Endothelial cell of umbilical vein (primary cell): Measurements from ENCODE around the gene L2HGDH. TPM values are rescaled to one million over a fixed set of nuclear protein-coding genes. Genes with fewer than 3 reads are reported as not detected.

Experiments
- BruUV-seq: library from RNA; stranded (reverse); fragments of 400-500 nt; replicated peaks from 2 replicates; lab custom pipeline; 2021; lab: Mats Ljungman, UMichigan
- CTCF ChIA-PET: fragments of 300-600, 350-600 bp; sonication (Branson Sonifier 250); formaldehyde crosslinking; loops from one replicate; lab custom pipeline; 2021; ENCODE audit warnings: antibody characterized with exemption, inconsistent platforms; lab: Charles Lee
- POLR2A ChIA-PET: fragments of 300-600, 350-600 bp; sonication (Branson Sonifier 250); formaldehyde crosslinking; loops from one replicate; lab custom pipeline; 2021; ENCODE audit warnings: antibody characterized with exemption, inconsistent platforms; lab: Charles Lee
- DNase-seq: peaks from one replicate; pipeline ENCODE4 v3.0.0-alpha.2; 2011; ENCODE audit warnings: low read depth, low spot score
- FAIRE-seq: peaks from 2 replicates; lab custom pipeline; 2011; peaks lifted over from hg19 to GRCh38; lab: Jason Lieb, UNC
- H2AFZ ChIP-seq: 2 replicates; pipeline ENCODE4 v1.6.0; 2012; ENCODE audit warnings: low read depth, low read length, control low read depth, inconsistent platforms
- H3K27ac ChIP-seq: 2 replicates; pipeline ENCODE4 v1.5.1; 2011; ENCODE audit warnings: low read depth, mild to moderate bottlenecking, control low read depth, low read length, moderate library complexity; ENCODE audit not compliant: insufficient read depth
- H3K27me3 ChIP-seq, 2 experiments: 2 replicates each; pipeline versions ENCODE4 v1.6.0 to v1.6.1; 2011; ENCODE audit warnings: low read length in 2 of 2, mixed read lengths in 1 of 2; ENCODE audit not compliant: control insufficient read depth in 2 of 2, insufficient read depth in 2 of 2
- H3K36me3 ChIP-seq, 2 experiments: 2 replicates in 1 of 2; 3 replicates in 1 of 2; pipeline ENCODE4 v1.5.1; 2011; ENCODE audit warnings: low read length in 2 of 2, mild to moderate bottlenecking in 1 of 2, moderate library complexity in 1 of 2; ENCODE audit not compliant: control insufficient read depth in 2 of 2, insufficient read depth in 2 of 2; ENCODE audit errors: extremely low read depth in 1 of 2
- H3K4me1 ChIP-seq: 3 replicates; pipeline ENCODE4 v1.5.1; 2011; ENCODE audit warnings: mild to moderate bottlenecking, low read length; ENCODE audit not compliant: control insufficient read depth, insufficient read depth; ENCODE audit errors: extremely low read depth
- H3K4me2 ChIP-seq: 2 replicates; pipeline ENCODE4 v1.6.1; 2011; ENCODE audit warnings: low read length, control low read depth, mixed read lengths; ENCODE audit not compliant: insufficient read depth
- H3K4me3 ChIP-seq, 3 experiments: fragments of 200-600 bp in 1 of 3; sonication (generic), shearing (Covaris generic) in 1 of 3; replicated peaks in 1 of 3; 2 replicates each; pipeline ENCODE4 v1.5.1; 2011 to 2016; ENCODE audit warnings: control low read depth in 3 of 3, low read length in 3 of 3, mild to moderate bottlenecking in 2 of 3, inconsistent platforms in 1 of 3, low read depth in 1 of 3, moderate library complexity in 1 of 3; ENCODE audit not compliant: insufficient read depth in 1 of 3
- H3K79me2 ChIP-seq: 2 replicates; pipeline ENCODE4 v1.6.0; 2012; ENCODE audit warnings: low read length, inconsistent platforms; ENCODE audit not compliant: control insufficient read depth, insufficient read depth
- H3K9ac ChIP-seq: replicated peaks from 2 replicates; pipeline ENCODE3; 2011; ENCODE audit warnings: low read length, control low read depth; ENCODE audit not compliant: insufficient read depth; ENCODE audit errors: extremely low read depth
- H3K9me1 ChIP-seq: replicated peaks from 3 replicates; pipeline ENCODE4 v1.6.0; 2011; ENCODE audit warnings: mild to moderate bottlenecking, low read length; ENCODE audit not compliant: control insufficient read depth, insufficient read depth; ENCODE audit errors: extremely low read depth
- H3K9me3 ChIP-seq: replicated peaks from 2 replicates; pipeline ENCODE4 v1.5.1; 2012; ENCODE audit warnings: low read length, inconsistent platforms; ENCODE audit not compliant: control insufficient read depth, insufficient read depth
- H4K20me1 ChIP-seq: replicated peaks from 2 replicates; pipeline ENCODE3; 2011; ENCODE audit warnings: mild to moderate bottlenecking, low read length; ENCODE audit not compliant: control insufficient read depth, insufficient read depth; ENCODE audit errors: extremely low read depth
- GATA2 ChIP-seq: IDR thresholded peaks from 2 replicates; pipeline ENCODE4 v1.7.0; 2011; ENCODE audit warnings: low read depth, mild to moderate bottlenecking, moderate library complexity, mixed read lengths, low read length; ENCODE audit not compliant: insufficient read length, insufficient read depth
- POLR2AphosphoS5 ChIP-seq: IDR thresholded peaks from 2 replicates; pipeline ENCODE4 v1.6.1; 2012; ENCODE audit warnings: low read depth, mild to moderate bottlenecking, control low read depth, low read length, moderate library complexity; ENCODE audit not compliant: insufficient read depth
- dilution Hi-C: fragments of 300-500 bp; cut with MboI; formaldehyde crosslinking; loops from one replicate; pipeline ENCODE4 v1.15.0; 2019; ENCODE audit warnings: low sequenced_read_pairs; ENCODE audit not compliant: extremely low pct_ligation_motif_present
- intact Hi-C: fragments of 100-400 bp; cut with micrococcal nuclease; formaldehyde crosslinking; loops from one replicate; pipeline ENCODE4 v1.10.0; 2022
- polyA plus RNA-seq, 4 experiments: library from polyadenylated mRNA; depleted of rRNA in 3 of 4; stranded (reverse) in 3 of 4; unstranded in 1 of 4; fragments of >200 nt; gene quantifications; 2 replicates each; pipeline versions ENCODE4 v1.2.1 to v1.2.3, GENCODE V29; 2011 to 2012; ENCODE audit warnings: missing spikeins in 1 of 4
- total RNA-seq: library from RNA; stranded (reverse); gene quantifications from 2 replicates; pipeline ENCODE4 v1.2.3, GENCODE V29; 2021
- TF ChIP-seq, protein P1 (sequence below), 2 donors: IDR thresholded peaks; 1 replicate in 1 of 2; 2 replicates in 1 of 2; pipeline ENCODE4 v1.5.1; 2011; ENCODE audit warnings: low read length in 2 of 2, mild to moderate bottlenecking in 2 of 2, moderate library complexity in 2 of 2, control low read depth in 1 of 2, inconsistent platforms in 1 of 2, low read depth in 1 of 2; ENCODE audit not compliant: insufficient read depth in 1 of 2; ENCODE audit errors: extremely low read depth in 1 of 2

Gene L2HGDH
- total and polyA plus RNA-seq, 2 donors (not counting 3 experiments of a cell fraction or from before 2014, with no cell fraction given), result 2.5 to 5.3 TPM

DNA sequence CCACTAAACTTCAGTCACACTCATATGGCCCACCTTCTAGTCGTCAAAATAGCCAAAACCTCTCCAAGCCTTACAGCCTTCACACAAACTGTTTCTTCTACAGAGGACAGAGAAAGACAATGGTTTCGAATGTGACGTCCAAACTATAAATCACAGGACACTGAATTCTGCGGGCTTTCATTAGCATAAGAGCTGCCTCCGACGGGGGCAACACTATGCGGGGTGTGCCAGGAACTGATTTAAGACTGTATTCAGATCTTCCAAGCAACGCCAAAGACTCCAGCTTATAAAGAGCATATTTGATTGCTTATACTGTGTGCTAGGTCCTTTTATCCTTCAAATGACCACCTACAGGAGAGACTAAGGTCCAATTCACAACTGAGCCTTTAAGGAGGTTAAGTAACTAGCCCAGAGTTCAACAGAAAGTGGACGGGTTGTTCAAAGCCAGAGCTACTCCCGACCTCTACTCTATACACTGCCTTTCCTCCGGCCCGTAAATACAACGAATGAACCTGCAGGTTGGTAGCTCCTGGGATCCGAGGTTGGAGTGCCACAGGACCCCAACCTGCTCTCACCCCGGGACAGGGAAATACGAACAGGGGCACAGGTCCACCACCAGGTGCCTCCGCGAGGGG, 575 bp downstream of the L2HGDH start:
- peak; percentile 8 for DNase-seq
- dilution Hi-C loops, result no loop called here
- peak overlapping the region; percentile 82 for H2AFZ ChIP-seq
- peak overlapping the region; percentile 81 for H3K4me2 ChIP-seq
- H3K9ac ChIP-seq, result peak overlapping the region; percentile 68
- H3K27ac ChIP-seq, result no peak overlapping the region
- H3K4me3 ChIP-seq, result peak overlapping the region; percentile 61 to 83 (median 79)
- H3K4me1 ChIP-seq, result peaks cover 15% of the 10 kb centered on the region
- no peaks in the 10 kb centered on the region for H3K9me3 ChIP-seq
- POLR2A ChIA-PET, result interaction anchor here (0.6 to 1.1 kb wide), 3 partner anchors 10 to 549 kb away, joined by 3 to 6 read pairs (median 5); partner anchors contain the start of gene CDKL1
- TSS peak; percentile 43 for BruUV-seq
- no peaks in the 10 kb centered on the region for H3K36me3 ChIP-seq
- H3K79me2 ChIP-seq, result peaks cover 3% of the 10 kb centered on the region
- TF ChIP-seq, protein P1, sequence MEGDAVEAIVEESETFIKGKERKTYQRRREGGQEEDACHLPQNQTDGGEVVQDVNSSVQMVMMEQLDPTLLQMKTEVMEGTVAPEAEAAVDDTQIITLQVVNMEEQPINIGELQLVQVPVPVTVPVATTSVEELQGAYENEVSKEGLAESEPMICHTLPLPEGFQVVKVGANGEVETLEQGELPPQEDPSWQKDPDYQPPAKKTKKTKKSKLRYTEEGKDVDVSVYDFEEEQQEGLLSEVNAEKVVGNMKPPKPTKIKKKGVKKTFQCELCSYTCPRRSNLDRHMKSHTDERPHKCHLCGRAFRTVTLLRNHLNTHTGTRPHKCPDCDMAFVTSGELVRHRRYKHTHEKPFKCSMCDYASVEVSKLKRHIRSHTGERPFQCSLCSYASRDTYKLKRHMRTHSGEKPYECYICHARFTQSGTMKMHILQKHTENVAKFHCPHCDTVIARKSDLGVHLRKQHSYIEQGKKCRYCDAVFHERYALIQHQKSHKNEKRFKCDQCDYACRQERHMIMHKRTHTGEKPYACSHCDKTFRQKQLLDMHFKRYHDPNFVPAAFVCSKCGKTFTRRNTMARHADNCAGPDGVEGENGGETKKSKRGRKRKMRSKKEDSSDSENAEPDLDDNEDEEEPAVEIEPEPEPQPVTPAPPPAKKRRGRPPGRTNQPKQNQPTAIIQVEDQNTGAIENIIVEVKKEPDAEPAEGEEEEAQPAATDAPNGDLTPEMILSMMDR (IDR thresholded peaks at IDR 0.05; ENCODE audit: extremely low read depth in 1 of 2, insufficient read depth in 1 of 2, low read depth in 1 of 2, low read length in 2 of 2), result peak in 1 of 2 donors; percentile 32
- TF ChIP-seq GATA2, result no peak
- no peak for TF ChIP-seq POLR2AphosphoS5
- CTCF ChIA-PET, result interaction anchor here (0.9 to 3.0 kb wide), 5 partner anchors 10 to 249 kb away, joined by 3 to 19 read pairs (median 3); partner anchors contain the start of genes ATL1 and MAP4K5
- intact Hi-C loops, result loop anchor here (5.0 to 10.0 kb wide), 2 partner anchors 356 to 523 kb away; partner anchors contain the start of genes NIN and SAV1
- H3K27me3 ChIP-seq, result no peaks in the 10 kb centered on the region
- FAIRE-seq, result peak; percentile 38
- H3K9me1 ChIP-seq, result no peaks in the 10 kb centered on the region
- no peaks in the 10 kb centered on the region for H4K20me1 ChIP-seq
